ENCODE data around the gene ATG7. TPM values are rescaled to one million over a fixed set of nuclear protein-coding genes. Genes with fewer than 3 reads are reported as not detected.

Gene ATG7
- 42.3 and 44.4 TPM in 2 replicates for total RNA-seq (2014; rRNA removed; shearing (Covaris generic))
- 47.5 and 55.8 TPM in 2 replicates for polyA plus RNA-seq (2015; cell fraction: cytosol; rRNA removed)
- polyA plus RNA-seq (2015; cell fraction: nucleus; rRNA removed): 89.8 and 105 TPM in 2 replicates

DNA sequence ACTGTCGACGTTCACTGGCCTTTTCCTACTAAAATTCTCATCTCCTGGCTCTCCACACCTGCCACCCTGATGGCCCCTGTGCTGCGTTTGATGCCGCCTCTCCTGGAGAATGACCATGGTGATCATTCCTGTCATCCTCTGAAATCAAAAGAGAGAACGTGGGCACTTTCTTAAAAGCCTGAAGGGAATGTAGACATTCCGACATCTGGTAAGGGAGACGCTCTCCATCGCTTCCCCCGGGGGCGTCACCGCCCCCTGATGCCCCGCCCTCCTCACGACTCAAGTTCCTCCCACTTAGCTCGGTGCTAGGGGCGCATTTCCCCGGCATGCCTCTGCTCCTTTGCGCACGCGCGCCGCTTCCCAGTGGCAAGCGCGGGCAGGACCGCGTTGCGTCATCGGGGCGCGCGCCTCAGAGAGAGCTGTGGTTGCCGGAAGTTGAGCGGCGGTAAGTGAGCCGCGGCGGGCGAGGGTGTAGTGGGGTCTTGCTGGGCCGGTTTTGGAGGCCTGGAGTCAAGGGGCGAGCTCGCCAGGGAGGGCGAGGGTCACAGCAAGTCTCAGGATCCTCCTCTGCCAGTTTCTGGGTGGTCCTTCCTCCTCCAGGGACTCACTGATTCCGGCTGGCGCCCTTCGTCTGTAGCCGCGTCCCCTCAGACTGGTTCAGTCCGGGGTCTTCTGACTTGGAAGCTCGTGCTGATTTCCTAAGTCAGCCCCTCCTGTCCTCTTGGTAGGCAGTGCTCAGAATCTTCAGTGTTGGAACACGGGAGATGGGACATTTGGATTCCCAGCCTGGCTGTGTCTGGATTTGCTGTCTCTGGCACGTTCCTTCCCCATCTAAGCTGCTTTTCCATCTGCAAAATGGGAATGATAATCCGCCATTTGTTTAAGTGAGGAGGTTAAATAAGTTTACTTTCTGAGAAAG is at the start of gene ATG7:
Gene ATG7, plus strand, starts transcription at position 412 of the 919 bp plus-strand sequence. CDS start 26,299 bp downstream, outside the sequence.
- DNase-seq (ENCODE audit: low read depth): peak; percentile 95

- DNase-seq (ENCODE audit: low read depth): no peak
These were observed 48.2 kb upstream of the ATG7 start for GRCh38 chr3:11224010-11224409.

DNA sequence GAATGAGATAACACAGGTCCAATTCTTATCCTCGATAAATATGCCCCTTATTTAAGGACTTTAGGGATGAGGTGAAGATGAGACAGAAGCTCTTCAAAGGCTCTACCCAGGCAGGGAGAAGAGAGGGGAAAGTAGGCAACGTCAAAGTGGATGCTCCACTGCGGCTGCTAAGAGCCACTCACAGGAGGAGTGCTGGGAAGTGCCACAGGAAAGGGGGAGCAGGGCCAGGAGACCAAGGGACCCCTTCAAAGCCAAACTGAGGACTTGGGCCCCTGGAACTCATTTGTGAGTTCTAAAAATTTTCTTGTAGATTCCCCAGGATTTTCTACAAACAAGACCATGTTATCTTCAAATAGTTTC is 47.3 kb upstream of the ATG7 start:
- DNase-seq (ENCODE audit: low read depth): no peak

- no peak for DNase-seq (ENCODE audit: low read depth)
These were observed 46.2 kb upstream of the ATG7 start for GRCh38 chr3:11226042-11226370.

GRCh38 chr3:11228041-11228440 is 44.2 kb upstream of the ATG7 start:
- DNase-seq (ENCODE audit: low read depth): no peak

- no peak for DNase-seq (ENCODE audit: low read depth)
These were observed 42.1 kb upstream of the ATG7 start for GRCh38 chr3:11230125-11230524.

GRCh38 chr3:11230832-11231231 is 41.4 kb upstream of the ATG7 start:
- no peak for DNase-seq (ENCODE audit: low read depth)

DNA sequence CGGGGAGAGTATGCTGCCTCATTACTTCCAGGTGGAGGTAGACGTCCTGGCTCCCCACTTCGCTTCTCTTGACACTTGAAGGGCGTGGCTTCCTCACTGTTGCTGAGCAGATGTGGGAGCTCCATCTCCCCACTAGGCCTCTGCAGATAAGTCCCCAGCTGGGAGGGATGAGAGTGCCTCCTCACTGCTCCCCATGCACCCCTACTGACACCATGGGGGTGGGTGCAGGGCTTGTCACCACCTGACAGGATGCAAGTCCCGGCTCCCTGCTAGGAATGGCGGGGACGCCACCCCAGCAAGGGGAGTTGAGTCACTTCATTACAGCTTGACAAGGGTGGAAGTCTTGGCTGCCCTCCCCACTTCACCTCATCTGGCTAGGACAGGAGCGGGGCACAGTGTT is 36.8 kb upstream of the ATG7 start:
- no peak for DNase-seq (ENCODE audit: low read depth)

DNA sequence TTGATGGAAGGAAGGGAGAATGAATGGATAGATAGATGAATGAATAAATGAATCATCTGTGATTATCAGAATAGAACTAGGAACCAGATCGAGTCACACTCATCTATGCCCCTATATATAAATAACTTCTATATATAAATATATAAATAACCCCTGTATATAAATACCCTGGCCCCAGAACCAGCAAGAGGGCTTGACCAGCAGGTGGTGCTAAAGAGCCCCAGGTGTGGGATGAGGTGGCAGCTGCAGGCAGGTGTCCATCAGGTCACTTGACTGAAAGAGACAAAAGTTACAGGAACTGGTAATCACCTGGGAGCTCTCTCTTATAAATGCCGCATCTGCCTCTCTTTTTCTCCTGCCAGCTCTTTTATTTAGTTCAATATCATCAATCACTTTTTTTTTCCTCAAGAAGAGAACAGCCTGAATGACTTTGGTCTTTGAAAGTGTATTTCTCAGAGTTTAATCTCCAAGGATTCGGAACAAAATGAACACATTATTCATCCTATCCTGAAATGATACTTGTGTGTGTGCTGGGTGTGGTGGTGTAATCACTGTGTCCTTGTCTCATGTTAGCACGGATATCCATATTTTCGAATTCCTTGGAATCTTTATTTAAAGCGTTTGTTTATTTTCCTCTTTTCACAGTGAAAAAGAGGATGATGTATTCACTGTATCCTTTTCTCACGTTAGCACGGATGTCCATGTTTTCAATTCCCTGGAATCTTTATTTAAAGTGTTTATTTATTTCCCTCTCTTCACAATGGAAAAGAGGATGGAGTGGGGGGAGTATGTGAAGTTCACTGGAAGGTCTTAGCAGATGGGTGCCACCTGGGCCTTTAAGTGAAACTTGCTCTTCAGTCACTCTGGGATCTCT is 35.4 kb upstream of the ATG7 start:
- peak; percentile 42 for DNase-seq (ENCODE audit: low read depth)

DNA sequence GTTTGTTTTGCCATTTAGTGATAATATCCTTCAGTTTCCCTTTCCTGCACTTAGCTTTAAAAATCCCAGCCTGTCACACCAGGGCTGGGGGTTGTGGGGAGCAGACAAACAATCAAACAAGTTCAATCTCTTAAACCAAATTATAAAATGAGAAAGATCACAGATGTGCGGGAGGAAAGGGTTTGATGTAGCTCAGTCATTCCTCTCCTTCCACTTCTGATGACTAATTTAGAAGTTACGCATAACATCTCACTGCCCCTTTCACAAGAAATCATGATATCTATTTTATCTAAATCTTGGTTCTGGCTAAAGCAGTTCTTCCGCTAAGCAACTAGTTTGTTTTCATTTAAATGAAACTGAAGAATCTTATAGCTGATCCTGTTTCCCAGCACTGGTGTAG is 34.1 kb upstream of the ATG7 start:
- peak; percentile 93 for DNase-seq (ENCODE audit: low read depth)

GRCh38 chr3:11238880-11239279 is 33.3 kb upstream of the ATG7 start:
- DNase-seq (ENCODE audit: low read depth): peak; percentile 96

GRCh38 chr3:11239796-11240195 is 32.4 kb upstream of the ATG7 start:
- DNase-seq (ENCODE audit: low read depth): no peak

DNA sequence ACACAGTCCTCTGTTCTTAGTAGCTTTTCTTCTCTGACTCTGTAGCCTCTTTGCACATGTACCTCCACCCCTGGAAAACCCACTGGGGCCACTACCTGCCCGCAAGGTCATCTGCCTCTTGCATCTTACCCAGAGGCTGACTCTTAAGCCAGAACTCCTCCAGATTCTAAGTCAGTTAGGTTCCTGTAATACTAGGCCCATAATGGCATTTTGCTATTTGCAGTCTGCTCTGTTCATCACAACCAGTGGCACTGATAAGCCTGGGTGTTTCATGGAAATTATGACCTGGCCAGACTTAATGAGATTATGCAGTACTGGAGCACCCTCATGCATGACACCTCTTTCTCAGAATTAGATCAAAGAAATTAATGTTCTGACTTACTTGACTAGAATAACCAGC is 31.7 kb upstream of the ATG7 start:
- DNase-seq (ENCODE audit: low read depth): no peak

GRCh38 chr3:11244121-11244677 is 28.0 kb upstream of the ATG7 start:
- peak; percentile 38 for DNase-seq (ENCODE audit: low read depth)

- no peak for DNase-seq (ENCODE audit: low read depth)
These were observed 26.9 kb upstream of the ATG7 start for GRCh38 chr3:11245276-11245675.

- peak; percentile 59 for DNase-seq (ENCODE audit: low read depth)
These were observed 26.2 kb upstream of the ATG7 start for GRCh38 chr3:11245827-11246662.

- peak; percentile 54 for DNase-seq (ENCODE audit: low read depth)
These were observed 25.6 kb upstream of the ATG7 start for GRCh38 chr3:11246663-11246970.

GRCh38 chr3:11247362-11247761 is 24.8 kb upstream of the ATG7 start:
- no peak for DNase-seq (ENCODE audit: low read depth)

- DNase-seq (ENCODE audit: low read depth): no peak
These were observed 23.6 kb upstream of the ATG7 start for GRCh38 chr3:11248596-11248995.

GRCh38 chr3:11250902-11251806 is 21.0 kb upstream of the ATG7 start:
- peak; percentile 48 for DNase-seq (ENCODE audit: low read depth)

Data from HT1080 (cell line).